HG03108 (cell line): ENCODE measurements around the gene PARS2.

ENCODE experiments used
- ATAC-seq: cut with Tn5 transposase; IDR thresholded peaks from one replicate; pipeline ENCODE4 v1.9.1; 2021; ENCODE audit warnings: moderate library complexity; ENCODE audit not compliant: unreplicated experiment

The PARS2 gene

DNA sequence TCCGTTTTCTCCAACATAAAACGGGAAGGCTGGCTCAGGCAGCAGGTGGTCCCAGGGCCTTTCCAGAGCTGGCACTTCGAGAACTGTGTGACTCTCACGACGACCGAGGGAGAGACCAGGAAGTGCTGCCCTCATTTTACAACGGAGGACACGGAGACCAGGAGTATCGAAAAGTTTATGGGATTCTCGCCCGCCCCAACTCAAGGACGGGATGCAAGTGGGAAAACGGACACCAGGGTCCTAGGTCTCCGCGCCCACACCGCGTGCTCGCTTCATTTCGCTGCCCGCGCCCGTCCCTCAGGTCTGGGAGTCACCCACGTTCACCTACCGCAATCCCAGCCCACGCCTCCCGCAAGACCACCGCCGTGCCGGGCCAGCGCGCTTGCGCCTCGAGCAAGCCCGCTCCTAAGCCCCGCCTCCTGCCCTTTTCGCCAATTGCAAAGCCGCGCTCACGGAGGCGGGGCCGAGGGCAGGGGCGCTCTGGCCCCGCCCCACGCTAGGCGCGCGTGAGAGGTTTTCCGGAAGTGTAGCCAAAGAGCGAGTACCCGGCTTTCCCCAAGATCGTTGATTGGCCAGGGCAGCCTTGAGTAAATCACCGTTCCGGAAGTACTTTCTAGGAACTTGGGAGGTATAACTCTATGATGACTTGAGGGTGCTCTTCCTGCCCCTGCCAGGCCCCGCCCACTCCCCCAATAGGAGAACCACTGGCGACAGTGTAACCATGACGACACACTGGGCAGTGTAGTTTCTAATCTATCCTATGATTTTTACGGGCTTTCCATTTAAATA, at the start of gene PARS2:
PARS2 (minus strand) TSS at position 391 of the 789 bp plus-strand sequence. CDS start 5,362 bp downstream, outside the sequence.
- ATAC-seq: peak; percentile 97

DNA sequence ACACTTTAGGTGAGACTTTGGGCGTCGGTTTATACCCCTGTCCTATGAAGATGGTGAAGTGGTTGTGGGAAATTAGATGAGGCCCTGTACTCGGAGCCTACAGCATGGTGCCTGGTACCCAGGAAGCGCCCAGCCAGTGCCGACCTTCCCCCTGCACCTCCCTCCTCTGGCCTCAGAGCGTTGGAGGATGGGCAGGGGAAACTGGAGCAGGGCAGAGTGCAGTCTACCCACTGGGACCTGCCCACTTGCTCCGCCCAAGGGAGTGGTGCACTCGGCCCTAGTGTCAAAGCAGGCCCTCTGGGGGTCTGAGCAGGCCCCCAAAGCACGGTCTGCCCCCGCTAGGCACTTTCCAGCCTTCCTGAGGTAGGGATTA, 49.8 kb upstream of the PARS2 start:
- no peak for ATAC-seq

DNA sequence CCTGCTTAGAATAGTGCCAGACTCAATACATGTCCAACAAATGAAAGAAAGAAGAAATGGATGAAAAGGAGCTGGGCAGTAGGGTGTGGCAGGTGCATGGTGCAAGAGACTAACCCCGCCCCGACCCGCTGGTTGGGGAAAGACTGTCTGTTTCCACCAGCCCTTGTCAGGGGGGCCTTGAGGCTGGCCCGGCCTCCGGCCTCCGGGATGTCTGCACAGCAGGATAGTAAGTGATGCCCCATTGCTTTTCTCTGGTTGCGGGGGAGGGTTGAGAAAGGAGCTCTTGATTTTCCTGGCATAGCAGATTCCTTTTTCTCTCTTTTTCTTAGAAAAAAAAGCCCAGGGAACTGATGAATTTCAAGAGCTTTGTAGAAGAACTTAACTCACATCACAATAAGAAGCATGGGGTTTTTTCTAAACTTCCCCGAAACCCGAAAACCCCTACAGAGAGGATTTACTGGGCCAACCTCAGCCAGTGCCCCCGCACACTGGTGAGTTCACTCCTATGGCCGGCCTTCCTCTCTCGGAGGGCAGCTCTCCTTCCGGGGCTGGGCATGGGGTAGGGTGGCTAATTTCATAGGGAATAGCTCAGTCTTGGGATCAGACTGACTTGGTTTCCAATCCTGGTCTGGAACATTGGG, 49.3 kb upstream of the PARS2 start:
- no peak for ATAC-seq

DNA sequence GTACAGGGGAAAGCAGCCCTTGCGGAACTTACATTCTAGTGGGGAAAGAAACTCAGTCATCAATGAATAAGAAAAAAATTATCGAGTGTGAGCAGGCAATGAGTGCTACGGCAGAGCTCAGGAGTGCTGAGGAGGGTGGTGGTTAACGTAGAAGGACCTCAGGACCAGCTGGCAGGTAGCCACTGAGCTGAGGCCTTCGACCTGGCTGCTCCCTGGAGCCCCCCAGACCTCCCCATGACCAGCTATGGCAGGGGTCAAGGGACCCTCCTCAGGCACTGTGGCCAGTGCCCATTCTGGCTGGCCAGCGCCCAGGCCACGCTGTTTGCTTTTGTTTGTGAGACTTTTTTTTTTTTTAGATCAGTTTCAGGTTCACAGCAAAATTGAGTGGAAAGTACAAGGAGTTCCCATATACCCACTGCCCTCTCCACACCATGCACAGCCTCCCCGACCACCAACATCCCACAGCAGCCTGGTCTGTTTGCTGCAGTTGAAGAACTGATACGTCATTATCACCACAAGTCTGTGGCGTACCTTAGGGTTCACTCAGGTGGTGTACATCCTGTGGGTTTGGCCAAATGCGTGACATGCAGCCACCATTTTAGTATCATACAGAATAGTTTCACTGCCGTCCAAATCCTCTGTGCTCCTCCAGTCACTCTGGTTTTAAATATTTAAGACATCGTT, 48.6 kb upstream of the PARS2 start:
- ATAC-seq: no peak

DNA sequence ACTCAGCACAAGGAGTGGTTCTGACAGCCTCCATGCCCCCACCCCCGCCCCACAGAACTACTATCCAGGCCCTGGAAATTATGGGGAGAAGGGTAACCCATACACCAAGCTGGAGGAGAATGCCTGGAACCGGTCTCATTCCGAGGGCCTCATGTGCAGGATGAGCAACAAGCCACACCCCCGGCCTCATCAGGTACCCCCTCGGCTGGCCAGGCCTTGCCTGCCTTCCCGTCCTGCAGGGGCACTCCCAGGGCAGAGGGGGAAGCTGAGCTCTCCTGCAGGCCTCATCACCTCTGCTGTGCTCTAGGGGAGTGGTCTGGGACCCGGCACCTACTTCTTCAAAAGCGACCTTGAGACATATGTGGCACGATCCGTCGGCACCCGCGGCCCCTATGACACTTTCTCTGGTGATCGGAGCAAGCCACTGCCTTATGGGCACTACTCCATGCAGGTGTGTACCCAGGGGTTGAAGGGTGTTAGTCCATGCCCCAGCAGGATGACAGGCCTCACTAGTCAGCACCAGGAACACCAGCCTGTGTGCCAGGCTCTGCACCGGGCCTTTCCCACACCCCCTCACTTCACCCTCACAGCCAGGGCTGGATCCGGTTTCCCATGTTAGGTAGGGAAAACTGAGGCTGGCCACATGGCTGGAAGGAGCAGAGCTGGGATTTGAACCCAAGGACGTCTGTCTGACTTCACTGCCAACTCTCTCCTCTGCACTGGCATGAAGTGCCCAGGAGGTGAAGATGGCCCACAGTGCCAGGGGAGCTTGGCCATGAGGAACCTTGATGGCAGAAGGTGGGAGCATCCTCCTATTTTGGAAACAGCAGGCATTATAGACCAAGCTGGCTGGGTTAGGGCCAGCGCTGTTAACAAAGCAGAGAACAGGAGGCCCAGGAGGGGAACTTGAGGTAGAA, 47.7 kb upstream of the PARS2 start:
- no peak for ATAC-seq

DNA sequence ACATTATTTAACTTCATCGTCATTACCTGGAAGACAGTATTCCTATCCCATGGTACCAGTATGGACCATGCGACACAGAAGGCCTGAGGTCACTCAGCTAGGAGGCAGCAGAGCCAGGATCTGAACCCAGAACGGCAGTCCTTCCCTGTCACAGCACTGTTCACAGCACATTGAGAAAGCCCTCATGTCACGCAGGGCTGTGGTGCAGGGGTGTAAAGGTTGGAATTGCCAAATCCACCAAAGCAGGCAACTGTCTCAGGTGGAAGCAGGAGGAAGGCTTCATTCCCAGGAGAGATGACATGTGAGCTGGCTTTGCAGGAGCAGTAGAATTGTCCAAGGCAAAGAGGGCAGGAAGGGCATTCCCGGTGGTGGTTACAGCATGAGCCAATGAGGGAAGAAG, 46.7 kb upstream of the PARS2 start:
- no peak for ATAC-seq

DNA sequence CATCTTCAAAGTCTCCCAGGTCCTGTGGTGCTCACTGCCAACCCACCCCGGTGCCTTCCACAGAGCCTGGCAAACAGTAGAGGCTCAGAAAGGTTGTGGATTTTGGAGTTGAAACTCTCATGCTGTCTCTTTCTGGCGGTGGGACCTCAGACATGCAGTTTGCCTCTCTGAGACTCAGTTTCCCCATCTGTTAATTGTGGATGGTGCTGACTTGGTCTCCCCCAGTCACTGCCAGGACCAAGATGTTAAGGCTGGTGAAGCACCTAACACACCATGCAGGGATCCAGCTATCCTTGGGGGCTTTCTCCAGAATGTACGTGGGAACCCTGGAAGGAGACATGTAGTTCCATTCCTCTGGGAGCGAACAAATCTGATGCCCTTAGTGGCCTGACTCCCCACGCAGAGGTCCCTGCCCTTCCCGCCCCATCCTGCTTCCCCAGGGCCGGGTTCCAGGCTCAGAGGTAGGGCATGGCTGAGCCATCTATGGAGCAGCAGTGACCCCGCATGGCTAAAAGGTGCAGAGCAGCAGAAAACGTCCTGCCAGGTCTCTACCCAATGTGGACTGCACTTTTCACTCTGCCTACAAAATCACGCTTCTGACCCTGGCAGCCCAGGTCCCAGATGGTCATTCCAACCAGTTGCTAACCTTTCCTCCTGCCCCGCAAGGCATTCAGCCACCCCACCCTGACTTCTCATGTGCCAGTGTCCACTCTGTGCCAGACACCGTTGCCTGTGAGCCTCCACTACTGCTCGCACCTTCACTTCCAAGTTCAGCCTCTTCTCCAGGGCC, 46.0 kb upstream of the PARS2 start:
- ATAC-seq: no peak

DNA sequence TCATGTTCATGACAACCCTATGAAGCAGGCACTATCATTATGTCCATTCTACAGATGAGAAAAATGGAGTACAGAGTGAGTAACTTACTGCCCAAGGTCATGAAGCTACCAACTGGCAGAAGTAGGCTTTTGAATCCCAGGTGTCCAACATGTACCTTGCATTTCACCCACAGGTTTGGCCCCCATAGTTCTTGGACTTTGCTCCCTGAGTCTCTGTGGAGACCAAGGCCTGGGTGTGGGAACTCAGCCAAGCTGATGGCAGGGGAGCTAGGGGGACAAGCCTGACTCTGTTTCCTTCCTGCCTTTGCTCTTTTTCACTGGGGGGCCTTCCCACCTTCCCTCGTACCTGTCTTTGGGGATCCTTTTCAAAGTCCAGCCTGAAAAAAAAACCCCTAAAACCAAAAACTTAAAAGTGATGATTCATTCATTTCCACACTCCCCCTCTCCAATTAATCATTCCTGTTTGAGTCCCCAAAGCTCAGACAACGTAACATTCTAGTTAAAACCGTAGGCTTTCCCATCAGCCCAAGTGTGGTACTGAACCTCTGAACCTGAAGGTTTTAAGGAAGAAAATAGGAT, 45.3 kb upstream of the PARS2 start:
- no peak for ATAC-seq

DNA sequence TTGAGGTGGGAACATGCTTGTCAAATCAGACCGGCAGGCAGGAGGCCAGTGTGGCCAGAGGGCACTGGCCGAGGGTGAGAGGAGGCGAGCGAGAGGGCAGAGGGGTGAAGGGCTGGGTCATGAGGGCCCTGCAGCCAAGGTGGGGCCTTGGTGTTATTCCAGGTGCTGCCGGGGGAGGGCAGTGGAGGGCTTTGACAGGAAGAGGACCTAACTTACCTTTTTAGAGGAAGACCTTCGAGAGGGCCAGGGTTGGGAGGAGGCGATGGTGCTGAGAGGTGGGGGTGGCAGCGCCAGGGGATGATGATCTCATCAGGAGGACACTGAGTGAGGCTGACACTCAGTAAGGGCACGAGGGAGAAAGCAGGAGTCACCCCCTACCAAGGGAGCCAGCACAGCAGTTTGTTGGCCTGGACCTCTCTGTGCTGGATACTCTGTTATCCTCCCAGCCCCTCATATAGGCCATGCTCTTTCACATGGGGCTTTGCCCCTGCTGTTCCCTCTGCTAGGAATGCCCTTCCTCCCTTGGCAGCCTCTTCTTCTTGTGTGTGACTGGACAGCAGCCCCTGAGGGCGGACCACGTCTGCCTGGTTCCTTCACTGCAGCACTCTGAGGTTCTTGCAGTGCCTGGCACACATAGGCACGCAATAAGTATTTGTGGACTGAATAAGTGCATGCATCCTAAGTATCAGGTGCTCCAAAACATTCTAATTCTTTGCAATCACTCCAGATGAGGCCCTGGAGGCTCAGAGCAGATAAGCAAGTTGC, 44.3 kb upstream of the PARS2 start:
- no peak for ATAC-seq

DNA sequence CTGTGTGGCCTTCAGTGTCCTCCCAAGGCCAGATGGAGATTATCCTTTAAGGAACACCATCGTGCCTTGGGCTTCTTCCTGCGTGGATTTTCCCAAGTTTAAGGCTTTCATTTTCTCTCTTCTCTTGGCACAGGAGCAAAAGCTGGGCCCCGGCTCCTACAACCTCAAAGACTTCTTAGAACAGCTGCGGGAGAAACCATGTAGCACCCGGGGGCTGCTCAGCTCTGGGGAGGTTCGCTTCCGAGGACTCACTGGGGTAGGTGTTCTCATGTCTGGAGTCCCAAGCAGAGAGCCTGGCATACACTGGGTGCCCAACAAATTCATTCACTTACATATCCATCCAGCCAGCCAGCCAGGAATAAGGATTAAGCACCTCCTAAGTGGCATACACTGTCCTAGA, 43.4 kb upstream of the PARS2 start:
- no peak for ATAC-seq

DNA sequence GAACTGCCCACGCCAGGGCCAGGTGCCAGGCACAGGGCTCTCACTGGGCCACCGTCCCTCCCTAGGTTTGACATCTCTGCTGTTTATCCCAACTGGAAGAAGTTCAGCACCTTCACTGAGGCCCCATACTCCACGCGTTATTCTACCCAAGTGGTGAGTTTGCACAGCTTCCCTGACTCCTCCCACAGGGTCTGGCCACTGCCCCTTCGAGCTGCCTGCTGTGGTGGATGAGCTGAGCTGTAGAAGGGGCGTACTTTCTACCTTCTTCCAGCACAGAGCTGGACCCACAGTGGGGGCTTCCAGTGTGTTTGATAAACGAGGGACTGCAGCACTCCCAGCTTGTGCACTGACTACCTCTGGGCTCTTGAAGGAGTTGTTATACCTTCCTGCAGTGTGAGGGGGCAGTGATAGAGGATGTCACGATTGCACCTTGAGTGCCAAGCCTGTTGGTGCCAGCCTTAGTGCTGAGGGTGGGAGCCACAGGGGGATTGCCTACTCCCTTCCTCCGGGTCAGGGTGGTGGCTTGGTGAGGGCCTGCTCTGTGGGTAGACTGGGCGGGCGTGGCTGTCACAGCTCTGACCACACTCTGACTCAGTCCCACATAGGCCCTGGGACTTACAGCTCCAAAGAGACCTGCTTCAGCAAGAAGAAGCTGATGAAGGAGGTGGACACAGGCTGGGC, 42.7 kb upstream of the PARS2 start:
- no peak for ATAC-seq

DNA sequence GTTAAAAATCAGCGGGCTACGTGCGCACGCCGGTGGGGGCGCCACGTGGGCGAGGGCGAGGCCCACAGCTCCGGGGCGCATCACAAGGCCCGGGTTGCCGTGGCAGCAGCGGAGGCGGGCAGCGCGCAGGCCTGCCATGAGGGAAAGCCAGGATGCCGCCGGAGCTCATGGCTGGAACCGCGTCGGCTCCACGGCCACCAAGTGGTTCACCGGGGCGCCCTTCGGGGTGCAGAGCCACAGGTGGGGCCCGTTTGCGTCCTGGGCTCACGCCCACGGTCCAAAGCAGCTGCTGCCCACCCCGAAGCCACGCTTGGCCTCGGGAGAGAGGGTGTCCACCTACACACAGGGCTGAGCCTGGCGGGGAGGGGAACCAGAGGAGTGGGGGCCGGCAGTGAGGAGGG, 41.7 kb upstream of the PARS2 start:
- ATAC-seq: no peak

DNA sequence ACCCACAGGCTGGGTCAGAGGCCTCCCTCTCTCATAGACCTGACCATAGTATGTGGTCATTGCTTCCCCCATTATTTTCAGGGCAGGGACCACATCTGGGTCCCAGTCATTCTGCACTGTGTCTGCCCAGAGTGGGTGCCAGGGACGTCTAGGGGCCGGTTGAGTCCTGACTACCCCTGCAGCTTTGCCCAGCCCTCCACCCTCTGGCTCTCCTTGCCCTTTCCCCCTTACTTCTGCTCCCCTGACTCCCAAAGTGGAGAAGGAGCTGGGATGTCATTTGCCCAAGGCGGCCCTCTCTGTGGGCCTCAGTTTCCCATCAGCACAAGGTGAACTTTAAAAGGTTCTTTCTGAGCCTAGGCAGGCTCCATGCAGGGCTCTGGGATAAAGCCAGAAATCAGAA, 41.1 kb upstream of the PARS2 start:
- no peak for ATAC-seq

DNA sequence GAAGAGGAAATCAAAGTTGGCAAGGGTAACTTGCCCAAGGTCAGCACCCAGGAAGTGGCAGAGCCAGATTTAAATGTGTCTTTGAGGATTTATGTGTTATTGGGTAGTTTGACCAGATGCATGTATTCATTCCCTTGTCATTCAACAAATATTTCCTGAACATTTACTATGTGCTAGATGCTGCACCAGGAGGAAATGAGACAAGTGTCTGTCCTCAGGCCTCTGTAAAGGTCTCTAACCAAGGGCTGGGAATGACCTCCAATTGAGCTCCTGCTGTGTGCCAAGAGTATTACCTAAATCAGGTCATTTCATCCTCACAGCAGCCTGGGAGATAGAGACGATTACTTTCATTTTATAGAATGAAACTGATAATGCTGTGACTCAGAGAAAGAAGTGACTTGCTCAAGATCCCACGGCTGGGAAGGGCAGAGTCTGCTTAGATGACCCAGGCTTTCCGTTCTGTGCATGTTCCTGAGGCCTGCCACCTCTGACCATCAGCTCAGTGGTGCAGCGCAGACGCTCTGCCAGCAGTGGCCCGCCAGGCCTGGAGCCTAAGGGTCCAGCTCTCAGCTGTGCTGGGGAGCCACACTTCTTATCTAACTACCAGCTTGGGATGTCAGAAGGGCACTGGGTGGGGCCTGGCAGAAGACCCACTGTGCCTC, 40.3 kb upstream of the PARS2 start:
- no peak for ATAC-seq

DNA sequence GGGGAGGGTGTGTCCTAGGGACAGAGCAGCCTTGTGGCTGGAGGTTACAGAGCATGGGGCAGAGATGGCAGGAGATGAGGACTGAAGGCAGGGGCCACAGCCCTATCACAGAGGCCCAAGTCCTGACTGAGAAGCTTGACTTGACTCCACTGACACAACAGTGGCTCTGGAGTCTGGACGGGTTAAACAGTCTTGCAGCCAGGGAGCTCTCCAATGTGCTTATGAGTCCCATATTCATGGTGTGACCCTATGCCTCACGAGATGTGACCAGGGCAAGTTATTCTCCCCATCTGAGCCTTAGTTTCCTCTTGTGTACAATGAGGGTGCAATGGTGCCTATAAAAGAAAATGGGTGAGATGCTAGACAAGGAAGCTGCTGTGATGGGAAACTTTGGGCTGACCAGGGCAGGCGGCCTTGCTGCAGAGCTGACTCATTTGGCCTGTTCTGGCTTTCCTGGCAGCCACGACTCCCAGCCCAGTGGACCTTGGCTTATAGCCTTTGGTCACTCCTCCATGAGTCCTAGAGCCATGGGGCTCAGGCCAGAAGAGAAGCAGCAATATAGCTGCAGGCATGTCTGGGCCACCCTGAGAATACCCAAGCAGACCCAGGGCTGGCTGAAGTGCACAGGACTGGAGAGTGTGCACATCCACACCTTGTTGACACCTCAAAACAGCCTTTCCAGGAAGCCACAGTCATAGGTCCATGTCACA, 39.6 kb upstream of the PARS2 start:
- ATAC-seq: no peak

DNA sequence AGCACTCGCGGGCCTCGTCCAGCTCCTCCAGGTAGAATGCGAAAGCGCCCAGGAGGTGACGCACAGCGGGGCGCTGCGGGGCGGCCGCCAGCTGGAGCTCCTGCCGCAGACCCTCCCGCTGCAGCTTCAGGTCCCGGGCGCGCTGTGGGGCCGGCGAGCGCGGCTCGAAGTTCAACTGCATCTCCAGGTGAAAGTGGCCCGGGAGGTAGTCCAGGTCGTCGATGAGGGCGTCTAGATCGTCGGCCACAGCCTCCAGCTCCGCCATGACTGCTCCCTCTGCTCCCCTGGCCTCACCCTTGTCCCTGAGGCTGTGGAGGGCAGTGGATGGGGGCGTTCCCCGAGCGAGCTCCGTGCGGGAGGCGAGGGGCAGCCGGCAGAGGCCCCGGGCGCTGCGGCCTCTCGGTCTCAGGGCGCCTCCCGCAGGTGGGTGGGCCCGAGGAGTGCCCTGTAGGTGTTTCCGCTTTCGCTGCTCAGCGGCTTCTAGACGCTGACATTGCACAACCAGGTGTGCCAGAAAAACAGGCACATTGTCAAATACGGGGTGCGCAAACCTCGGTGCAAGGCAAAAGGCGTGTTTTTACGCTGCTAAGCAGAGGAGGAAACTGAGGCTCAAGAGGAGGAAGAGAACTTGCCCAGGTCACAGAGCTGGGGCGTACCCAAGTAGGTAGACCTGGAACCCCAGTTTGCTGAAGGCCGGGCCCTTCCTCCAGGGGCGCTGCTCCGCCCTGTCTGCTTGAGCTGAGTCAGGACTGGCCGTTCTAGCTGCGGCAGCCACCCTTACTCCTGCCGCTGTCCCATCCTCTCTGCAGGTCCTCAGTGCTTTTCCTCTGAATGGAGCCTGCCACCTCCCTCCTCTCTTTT, 36.8 kb upstream of the PARS2 start, which contains the start of gene TTC22:
TTC22 (minus strand) TSS at position 425 of the 861 bp plus-strand sequence; CDS start at position 265, 160 bp downstream.
- peak; percentile 75 for ATAC-seq
